GM18870 (cell line): Measurements from ENCODE around the gene GSC2.

Experiments used
- ATAC-seq: cut with Tn5 transposase; IDR thresholded peaks from one replicate; pipeline ENCODE4 v1.9.1; 2021; ENCODE audit warnings: moderate library complexity; ENCODE audit not compliant: unreplicated experiment

The GSC2 gene

GRCh38 chr22:19136915-19137314, 13.2 kb downstream of the GSC2 start:
- no peak for ATAC-seq

GRCh38 chr22:19134874-19135273, 15.2 kb downstream of the GSC2 start:
- no peak for ATAC-seq

- ATAC-seq: no peak
Observed at GRCh38 chr22:19134176-19134831, 15.8 kb downstream of the GSC2 start.

- no peak for ATAC-seq
Observed at GRCh38 chr22:19133561-19133960, 16.5 kb downstream of the GSC2 start.

- no peak for ATAC-seq
Observed at GRCh38 chr22:19132693-19133400, 17.2 kb downstream of the GSC2 start.

- ATAC-seq: no peak
Observed at GRCh38 chr22:19132153-19132552, 17.9 kb downstream of the GSC2 start.

GRCh38 chr22:19131685-19132015, 18.4 kb downstream of the GSC2 start:
- ATAC-seq: no peak

GRCh38 chr22:19130959-19131684, 19.0 kb downstream of the GSC2 start, which contains the start of gene TSSK2:
Gene TSSK2, plus strand, starts transcription at chr22:19131308. Its CDS starts 92 bp downstream, at chr22:19131400.
- no peak for ATAC-seq

GRCh38 chr22:19129871-19130270, 20.2 kb downstream of the GSC2 start:
- no peak for ATAC-seq

- no peak for ATAC-seq
Observed at GRCh38 chr22:19128946-19129727, 21.0 kb downstream of the GSC2 start.

- ATAC-seq: no peak
Observed at GRCh38 chr22:19128009-19128401, 22.1 kb downstream of the GSC2 start.

GRCh38 chr22:19127329-19128008, 22.6 kb downstream of the GSC2 start:
- ATAC-seq: no peak

GRCh38 chr22:19126309-19127273, 23.5 kb downstream of the GSC2 start:
- ATAC-seq: no peak

- no peak for ATAC-seq
Observed at GRCh38 chr22:19125474-19126308, 24.4 kb downstream of the GSC2 start.

- no peak for ATAC-seq
Observed at GRCh38 chr22:19125011-19125410, 25.1 kb downstream of the GSC2 start.

- no peak for ATAC-seq
Observed at GRCh38 chr22:19124377-19124776, 25.7 kb downstream of the GSC2 start.

- ATAC-seq: no peak
Observed at GRCh38 chr22:19123936-19124335, 26.2 kb downstream of the GSC2 start.

GRCh38 chr22:19122752-19123492, 27.2 kb downstream of the GSC2 start:
- no peak for ATAC-seq
